HG03521 (cell line): ENCODE data around the gene ISLR.

Source experiments
- ATAC-seq: cut with Tn5 transposase; IDR thresholded peaks from one replicate; pipeline ENCODE4 v1.9.1; 2021; ENCODE audit warnings: mild to moderate bottlenecking, moderate library complexity; ENCODE audit not compliant: unreplicated experiment

The ISLR gene

GRCh38 chr15:74192751-74193150 lies 19.2 kb downstream of the ISLR start:
- ATAC-seq, result no peak

DNA sequence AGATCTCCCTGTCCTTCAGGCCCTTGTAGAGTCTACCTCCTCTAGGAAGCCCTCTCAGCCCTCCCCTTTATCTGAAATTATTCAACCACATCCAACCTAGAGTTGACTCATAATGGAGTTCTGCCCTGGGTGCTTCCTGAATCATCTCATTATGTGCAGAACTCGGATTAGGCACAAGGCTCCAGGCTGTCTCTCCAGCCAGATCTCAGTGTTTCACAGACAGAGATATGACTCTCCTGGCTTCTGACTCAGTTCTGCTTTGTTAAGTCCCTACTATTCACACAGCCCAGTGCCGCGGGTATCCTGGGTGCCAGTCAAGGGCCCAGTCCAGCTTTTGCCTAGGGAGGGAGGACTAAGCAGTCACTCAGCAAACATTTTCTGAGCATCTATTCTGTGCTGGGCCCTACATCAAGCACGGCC lies 19.8 kb downstream of the ISLR start:
- ATAC-seq, result no peak

DNA sequence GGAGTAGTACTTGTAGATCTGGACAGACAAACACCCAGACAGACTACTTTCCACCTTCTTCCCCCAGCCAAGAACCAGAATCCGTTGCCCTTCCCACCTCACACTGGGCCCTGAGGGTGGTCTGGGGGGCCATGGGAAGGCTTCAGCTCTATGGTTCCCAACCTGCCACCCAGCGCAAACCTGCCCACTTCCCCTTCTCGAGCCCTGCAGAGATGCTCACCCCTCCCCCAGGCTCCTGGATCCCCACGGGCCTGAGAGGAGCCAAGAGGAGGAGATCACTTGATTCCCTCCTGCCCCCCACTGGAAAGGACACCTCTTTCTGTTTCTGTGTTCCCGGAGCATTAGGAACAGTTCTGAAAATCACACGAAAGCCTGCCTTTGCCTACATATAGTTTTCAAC lies 20.4 kb downstream of the ISLR start:
- no peak for ATAC-seq

DNA sequence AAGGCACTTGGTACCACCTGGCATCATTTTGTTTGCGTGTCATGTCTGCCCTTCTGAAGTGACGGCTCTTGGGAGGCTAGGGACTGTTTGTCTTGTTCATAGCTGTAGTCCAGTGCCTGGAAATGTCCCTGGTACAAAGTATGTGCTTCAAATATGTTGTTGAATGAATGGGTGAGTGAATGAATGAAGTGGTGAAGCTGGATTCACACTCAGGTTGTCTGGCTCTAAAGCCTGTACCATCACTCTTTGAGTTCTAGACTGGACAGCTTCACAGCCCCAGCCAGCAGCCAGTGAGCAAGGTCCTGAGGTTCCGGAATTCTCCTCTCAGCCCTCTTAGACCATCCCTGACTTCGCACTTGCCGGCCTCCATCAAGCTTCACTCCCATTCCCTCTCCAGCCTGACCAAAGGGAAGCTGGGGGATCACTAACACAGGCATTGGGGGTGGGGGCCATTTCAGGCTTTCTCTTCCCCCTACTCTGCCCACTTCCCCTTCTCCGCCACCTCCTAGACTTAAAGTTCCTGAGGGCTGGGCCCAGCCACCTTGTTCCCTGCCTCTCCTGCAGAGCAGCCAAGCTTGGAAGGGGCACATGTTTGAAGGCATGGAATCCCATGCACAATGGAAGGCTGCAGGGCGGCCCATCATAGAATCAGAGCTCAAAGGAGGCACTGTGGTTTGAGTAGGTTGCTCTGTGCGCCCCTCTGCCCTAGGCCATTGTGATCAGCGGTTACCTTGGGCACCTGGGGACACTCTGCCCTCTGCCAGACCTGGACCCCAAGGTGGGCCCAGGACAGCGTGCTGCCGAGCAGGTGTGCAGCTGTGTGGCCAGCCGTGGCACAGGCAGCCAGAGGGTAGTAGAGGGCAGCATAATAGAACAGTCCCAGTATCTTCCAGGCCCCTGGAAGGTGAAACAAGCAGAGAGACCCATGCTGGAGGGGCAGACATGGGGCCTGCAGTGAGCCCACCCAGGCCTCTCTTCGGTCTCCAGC lies 21.4 kb downstream of the ISLR start:
- no peak for ATAC-seq

GRCh38 chr15:74196175-74196574 lies 22.7 kb downstream of the ISLR start:
- no peak for ATAC-seq

- no peak for ATAC-seq
These were observed 23.9 kb downstream of the ISLR start for GRCh38 chr15:74197176-74197965.

- no peak for ATAC-seq
These were observed 25.8 kb downstream of the ISLR start for GRCh38 chr15:74199297-74199652.

- ATAC-seq, result no peak
These were observed 26.9 kb downstream of the ISLR start for GRCh38 chr15:74200412-74200815.

GRCh38 chr15:74200871-74201419 lies 27.4 kb downstream of the ISLR start:
- no peak for ATAC-seq

- ATAC-seq, result no peak
These were observed 28.4 kb downstream of the ISLR start for GRCh38 chr15:74201710-74202420.

DNA sequence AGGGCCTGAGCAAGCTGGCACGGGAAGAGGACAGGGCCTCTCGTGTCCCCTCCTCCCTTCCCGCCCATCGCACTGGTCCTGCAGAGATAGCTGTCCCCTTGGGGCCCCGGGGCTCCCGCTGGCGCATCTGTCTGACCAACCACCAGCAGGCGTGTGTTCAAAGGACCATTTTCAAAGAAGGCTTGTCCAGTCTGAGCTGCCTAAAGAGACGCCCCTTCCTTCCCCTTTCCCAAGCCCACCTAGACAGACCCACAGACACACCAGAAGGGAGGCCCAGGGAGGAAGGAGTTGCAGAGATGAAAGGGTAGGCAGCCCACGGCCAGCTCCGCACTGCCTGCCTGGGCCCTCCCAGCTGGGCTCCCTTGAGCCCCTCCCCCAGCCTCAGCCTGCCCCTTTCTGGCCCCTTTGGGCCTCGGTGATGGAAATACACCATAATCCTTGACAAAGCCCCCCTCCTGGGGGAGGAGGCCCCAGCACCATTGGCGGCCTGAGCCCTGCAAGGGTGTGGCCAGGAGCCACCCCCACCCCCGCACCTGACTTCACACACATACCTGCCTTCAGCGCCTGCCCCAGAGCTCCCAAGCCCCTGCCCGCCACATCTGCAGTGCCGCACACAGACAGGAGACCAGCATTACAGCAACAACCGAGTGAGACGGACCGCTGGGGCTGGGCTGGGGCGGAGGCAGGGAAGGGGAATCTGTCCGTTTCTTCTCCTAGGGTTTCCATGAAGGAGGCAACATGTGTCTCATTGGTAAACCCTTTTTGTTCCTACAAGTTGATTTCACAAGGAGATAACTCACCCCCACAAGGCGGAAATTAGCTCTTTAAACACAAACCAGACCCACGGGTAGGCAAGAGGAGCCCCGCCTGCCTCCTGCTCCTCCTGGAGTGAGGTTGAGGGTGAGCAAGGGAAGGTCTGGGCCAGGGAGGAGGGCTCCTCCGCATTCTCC lies 29.2 kb downstream of the ISLR start, which contains the start of gene STRA6:
STRA6 (minus strand) TSS at position 336 of the 950 bp plus-strand sequence. CDS start 520 bp downstream, outside the sequence.
- ATAC-seq, result no peak

DNA sequence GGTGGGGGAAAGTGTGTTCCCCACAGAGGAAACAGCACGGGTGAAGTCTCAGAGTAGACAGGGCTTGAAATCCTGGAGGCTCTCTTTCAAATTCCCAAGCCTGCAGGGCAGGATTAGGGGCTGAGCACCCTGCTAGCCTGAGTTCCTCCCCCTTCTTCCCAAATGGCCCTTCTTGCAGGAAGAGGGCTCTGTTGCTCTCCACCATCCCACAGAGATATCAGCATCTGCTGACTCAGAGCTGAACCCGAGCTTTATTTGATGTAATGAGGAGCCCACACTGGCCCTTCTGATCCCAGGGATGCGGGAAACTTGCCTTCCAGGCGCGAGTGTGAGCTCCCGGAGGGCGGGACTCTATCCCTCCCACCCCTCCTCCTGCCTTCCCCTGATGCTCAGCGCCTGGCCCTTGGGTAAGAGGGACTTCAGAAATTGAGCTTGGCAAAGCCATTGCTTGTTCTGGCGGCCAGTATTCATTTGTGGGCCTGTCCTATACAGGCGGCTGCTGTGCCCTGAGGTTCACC lies 30.5 kb downstream of the ISLR start:
- no peak for ATAC-seq

GRCh38 chr15:74205582-74205947 lies 32.1 kb downstream of the ISLR start:
- ATAC-seq, result no peak

- ATAC-seq, result no peak
These were observed 33.3 kb downstream of the ISLR start for GRCh38 chr15:74206801-74207281.

DNA sequence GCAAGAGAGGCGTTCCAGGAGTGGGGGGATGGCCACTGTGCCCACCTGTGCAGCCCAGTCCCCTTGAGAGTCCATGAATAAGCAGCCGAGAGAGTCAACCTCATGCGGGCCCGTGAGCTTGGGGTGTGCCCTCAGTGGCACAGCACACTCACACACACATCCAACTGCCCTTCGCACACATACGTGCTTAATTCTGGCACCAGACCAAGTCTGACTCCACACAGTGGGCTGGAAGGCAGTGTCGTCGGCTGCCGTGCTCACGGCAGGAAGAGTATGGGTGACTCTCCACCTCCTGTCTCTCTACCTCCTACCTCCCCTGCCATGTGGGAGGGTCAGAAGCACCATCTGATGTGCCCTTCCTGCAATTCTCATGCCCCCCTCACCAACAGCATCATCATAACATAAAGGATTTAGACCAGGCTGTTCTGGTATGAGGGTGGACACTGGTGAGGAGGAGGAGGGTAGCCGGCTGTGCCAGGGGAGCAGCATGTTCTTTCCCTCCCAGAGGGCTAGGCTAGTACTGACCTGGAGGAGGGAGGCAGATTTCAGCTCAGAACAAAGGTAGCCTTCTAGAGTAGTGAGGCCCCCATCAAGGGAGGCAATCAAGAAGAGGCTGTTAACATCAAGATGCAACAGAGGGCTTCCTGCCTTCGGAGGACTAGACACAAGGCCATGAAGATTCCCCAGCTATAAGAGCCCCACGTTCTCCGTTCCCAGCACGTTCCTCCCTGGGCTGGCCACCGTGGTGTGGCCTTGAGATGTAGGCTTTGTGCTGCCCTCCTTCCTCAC lies 34.3 kb downstream of the ISLR start:
- no peak for ATAC-seq

DNA sequence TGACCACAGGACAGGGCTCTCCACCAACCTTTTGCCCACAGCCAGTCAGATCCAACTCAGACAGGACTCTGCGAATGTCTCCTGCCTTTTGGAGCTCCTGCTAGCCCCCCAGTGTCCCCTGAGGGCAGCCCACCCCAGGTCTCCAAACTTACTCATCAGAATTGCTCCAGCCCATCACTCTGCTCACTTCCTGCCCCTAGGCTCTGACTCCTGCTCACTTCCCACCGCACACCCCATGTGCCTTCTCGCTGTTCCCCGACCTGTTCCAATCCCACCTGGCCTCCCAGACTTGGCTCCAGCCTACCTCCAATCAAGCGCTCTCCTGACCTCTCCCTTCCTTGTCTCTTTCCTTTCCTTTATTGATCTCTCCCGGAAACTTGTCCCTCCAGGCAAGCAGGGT lies 35.0 kb downstream of the ISLR start:
- no peak for ATAC-seq

GRCh38 chr15:74208901-74209559 lies 35.5 kb downstream of the ISLR start:
- ATAC-seq, result no peak

- ATAC-seq, result no peak
These were observed 36.0 kb downstream of the ISLR start for GRCh38 chr15:74209560-74209958.
